ENCODE measurements around the gene NGF. TPM values are rescaled to one million over a fixed set of nuclear protein-coding genes. Genes with fewer than 3 reads are reported as not detected.

The NGF gene
- total and polyA plus RNA-seq, 2 experiments from 2014 or later, result 0.48 TPM; not detected in 1

DNA sequence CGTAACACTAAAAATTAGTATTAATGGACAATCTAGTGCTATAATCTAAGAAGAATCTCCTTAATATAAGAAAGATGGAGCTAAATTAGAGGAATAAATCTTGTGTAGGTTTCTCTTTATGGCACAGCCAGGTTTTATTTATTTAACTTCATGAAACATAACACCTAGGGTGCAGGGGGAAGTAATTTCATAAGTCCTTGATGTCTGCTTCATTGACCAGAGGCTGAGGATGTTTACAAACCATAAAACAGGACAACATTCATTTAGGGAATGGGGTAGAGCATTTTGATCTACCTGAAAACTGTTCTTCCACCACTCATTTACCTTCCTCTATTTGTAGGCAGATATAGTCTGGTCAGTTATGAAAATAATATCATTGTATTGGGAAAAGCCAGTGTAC, 95.5 kb downstream of the NGF start:
- DNase-seq (ENCODE audit: low read depth in 1 of 2, low spot score in 1 of 2), result no peak
- no peaks in the 10 kb centered on the region for H3K4me1 ChIP-seq (ENCODE audit: low read depth)
- TF ChIP-seq CTCF (IDR thresholded peaks at IDR 0.05; ENCODE audit: low read depth, low read length), result no peak
- no peak overlapping the region for H3K27ac ChIP-seq
- H3K4me3 ChIP-seq, result no peak overlapping the region
- H3K36me3 ChIP-seq, result no peaks in the 10 kb centered on the region
- H3K9me3 ChIP-seq (ENCODE audit: low read depth), result no peaks in the 10 kb centered on the region
- no peaks in the 10 kb centered on the region for H3K27me3 ChIP-seq

DNA sequence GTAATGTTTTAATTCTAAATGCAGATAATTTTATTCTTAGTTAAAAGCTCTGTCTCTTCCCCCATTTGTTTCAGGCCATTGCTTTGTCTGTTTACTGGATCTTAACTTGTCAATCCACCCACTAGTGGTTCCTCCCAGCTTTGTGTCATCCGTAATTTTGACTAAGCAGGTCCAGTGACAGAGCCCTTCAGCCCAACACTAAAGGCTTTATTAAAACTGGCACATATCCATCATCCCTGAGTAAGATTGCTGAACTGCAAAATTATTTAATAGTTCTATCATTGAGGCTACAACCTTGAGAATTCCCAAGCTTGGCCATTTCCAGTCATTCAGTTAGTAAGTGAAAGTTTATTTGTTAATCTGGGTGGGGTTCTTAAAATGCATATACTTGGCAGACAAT, 96.7 kb downstream of the NGF start:
- no peak overlapping the region for H3K27ac ChIP-seq
- no peak overlapping the region for H3K4me3 ChIP-seq
- no peaks in the 10 kb centered on the region for H3K4me1 ChIP-seq (ENCODE audit: low read depth)
- no peak for DNase-seq (ENCODE audit: low read depth in 1 of 2, low spot score in 1 of 2)
- no peak for TF ChIP-seq CTCF (IDR thresholded peaks at IDR 0.05; ENCODE audit: low read depth, low read length)
- no peaks in the 10 kb centered on the region for H3K27me3 ChIP-seq
- no peaks in the 10 kb centered on the region for H3K36me3 ChIP-seq
- no peaks in the 10 kb centered on the region for H3K9me3 ChIP-seq (ENCODE audit: low read depth)

- Histone ChIP-seq H3K27me3 (no peaks in the 10 kb centered on the region), H3K36me3 (no peaks in the 10 kb centered on the region), H3K9me3 (ENCODE audit: low read depth) (no peaks in the 10 kb centered on the region), H3K4me3 (no peak overlapping the region), H3K27ac (no peak overlapping the region), H3K4me1 (ENCODE audit: low read depth) (no peaks in the 10 kb centered on the region)
- TF ChIP-seq CTCF (IDR thresholded peaks at IDR 0.05; ENCODE audit: low read depth, low read length), result no peak
- no peak for DNase-seq (ENCODE audit: low read depth in 1 of 2, low spot score in 1 of 2)
Observed at GRCh38 chr1:115240297-115240696, 97.8 kb downstream of the NGF start.

DNA sequence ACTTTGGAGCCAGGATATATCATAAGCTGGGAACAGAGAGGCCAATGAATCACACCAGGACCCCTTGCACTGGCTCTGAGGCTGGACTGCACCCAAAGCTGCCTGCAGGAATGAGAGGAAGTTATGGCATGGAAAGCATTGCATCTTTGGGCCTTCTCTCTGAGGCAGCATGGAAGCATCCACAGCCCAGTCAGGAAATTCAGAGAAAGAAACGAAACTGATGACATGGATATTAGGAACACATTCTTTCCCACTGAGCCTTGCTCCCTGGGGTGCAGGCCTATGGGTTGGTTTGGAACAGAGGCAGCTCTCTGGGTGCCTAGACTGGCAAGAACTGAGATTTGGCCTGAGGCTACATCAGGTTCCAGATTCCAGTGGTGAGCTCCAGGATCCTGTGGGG, 98.6 kb downstream of the NGF start:
- no peaks in the 10 kb centered on the region for H3K9me3 ChIP-seq (ENCODE audit: low read depth)
- no peaks in the 10 kb centered on the region for H3K4me1 ChIP-seq (ENCODE audit: low read depth)
- TF ChIP-seq CTCF (IDR thresholded peaks at IDR 0.05; ENCODE audit: low read depth, low read length), result no peak
- H3K36me3 ChIP-seq, result no peaks in the 10 kb centered on the region
- peak in 1 of 2 donors; percentile 51 for DNase-seq (ENCODE audit: low read depth in 1 of 2, low spot score in 1 of 2)
- H3K4me3 ChIP-seq, result no peak overlapping the region
- H3K27me3 ChIP-seq, result no peaks in the 10 kb centered on the region
- no peak overlapping the region for H3K27ac ChIP-seq

- no peak for DNase-seq (ENCODE audit: low read depth in 1 of 2, low spot score in 1 of 2)
- H3K36me3 ChIP-seq, result no peaks in the 10 kb centered on the region
- H3K27ac ChIP-seq, result no peak overlapping the region
- TF ChIP-seq CTCF (IDR thresholded peaks at IDR 0.05; ENCODE audit: low read depth, low read length), result no peak
- H3K4me3 ChIP-seq, result no peak overlapping the region
- H3K4me1 ChIP-seq (ENCODE audit: low read depth), result no peaks in the 10 kb centered on the region
- H3K27me3 ChIP-seq, result no peaks in the 10 kb centered on the region
- no peaks in the 10 kb centered on the region for H3K9me3 ChIP-seq (ENCODE audit: low read depth)
Observed at GRCh38 chr1:115239148-115239422, 99.0 kb downstream of the NGF start.

Measured in cardiac muscle cell (in vitro differentiated cells and primary cell).